ENCODE results near the gene CLASRP.

Gene CLASRP

DNA sequence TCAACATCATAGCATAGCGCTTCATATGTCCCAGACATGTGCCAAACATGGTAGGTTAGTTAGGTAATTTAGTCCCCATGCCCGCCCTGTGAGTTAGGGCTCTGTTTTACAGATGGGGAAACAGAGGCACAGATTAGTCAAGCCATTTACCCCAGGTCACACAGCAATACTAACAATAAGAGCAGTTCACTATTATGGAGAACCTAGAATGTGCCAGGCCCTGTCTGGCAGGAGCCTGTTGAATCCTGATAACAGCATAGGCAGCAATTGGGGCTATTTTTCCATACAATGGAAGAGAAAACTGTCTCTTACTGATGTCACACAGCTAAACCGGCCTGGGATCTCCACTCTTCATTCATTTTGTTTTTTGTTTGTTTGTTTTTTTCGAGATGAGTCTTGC is 47.6 kb downstream of the CLASRP start:
- Mint-ChIP-seq H3K36me3 (peaks cover 15% of the 10 kb centered on the region), H3K4me3 (no peak overlapping the region), H3K27me3 (no peaks in the 10 kb centered on the region), H3K9me3 (no peaks in the 10 kb centered on the region), H3K27ac (no peak overlapping the region), H3K4me1 (peaks cover 37% of the 10 kb centered on the region)

DNA sequence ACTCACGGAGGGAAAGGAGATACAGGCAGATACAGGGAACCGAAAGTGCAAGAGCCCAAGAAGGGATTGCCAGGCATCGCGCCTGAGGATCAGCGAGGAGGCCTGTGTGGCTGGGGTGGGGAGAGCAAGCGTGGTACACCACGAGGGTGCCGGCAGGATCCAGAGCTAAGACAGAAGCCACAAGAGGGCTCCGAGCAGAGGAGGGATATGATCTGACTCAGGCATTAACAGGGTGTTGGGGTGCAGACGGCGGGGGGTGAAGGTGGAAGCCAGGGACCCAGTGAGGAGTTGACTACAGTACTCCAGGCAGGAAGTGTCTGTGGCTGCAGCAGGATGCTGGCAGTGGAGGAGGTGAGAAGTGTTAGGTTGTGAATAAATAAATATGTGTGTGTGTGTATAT is 48.7 kb downstream of the CLASRP start:
- Mint-ChIP-seq H3K27ac (peak overlapping the region; percentile 92), H3K36me3 (peaks cover 11% of the 10 kb centered on the region), H3K27me3 (no peaks in the 10 kb centered on the region), H3K4me1 (peaks cover 35% of the 10 kb centered on the region), H3K9me3 (no peaks in the 10 kb centered on the region), H3K4me3 (peak overlapping the region; percentile 70)

DNA sequence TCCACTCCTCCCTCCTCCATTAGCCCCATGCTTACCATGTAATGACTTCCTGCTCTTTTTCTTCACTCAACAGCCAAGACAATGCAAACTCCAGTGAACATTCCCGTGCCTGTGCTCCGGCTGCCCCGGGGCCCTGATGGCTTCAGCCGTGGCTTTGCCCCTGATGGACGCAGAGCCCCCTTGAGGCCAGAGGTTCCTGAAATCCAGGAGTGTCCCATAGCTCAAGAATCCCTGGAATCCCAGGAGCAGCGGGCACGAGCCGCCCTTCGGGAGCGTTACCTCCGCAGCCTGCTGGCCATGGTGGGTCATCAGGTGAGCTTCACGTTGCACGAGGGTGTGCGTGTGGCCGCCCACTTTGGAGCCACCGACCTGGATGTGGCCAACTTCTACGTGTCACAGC is 51.2 kb downstream of the CLASRP start:
- H3K27me3 Mint-ChIP-seq = no peaks in the 10 kb centered on the region
- H3K27ac Mint-ChIP-seq = no peak overlapping the region
- H3K4me1 Mint-ChIP-seq = peaks cover 55% of the 10 kb centered on the region
- no peak overlapping the region for H3K4me3 Mint-ChIP-seq
- peaks cover 16% of the 10 kb centered on the region for H3K36me3 Mint-ChIP-seq
- H3K9me3 Mint-ChIP-seq = no peaks in the 10 kb centered on the region

DNA sequence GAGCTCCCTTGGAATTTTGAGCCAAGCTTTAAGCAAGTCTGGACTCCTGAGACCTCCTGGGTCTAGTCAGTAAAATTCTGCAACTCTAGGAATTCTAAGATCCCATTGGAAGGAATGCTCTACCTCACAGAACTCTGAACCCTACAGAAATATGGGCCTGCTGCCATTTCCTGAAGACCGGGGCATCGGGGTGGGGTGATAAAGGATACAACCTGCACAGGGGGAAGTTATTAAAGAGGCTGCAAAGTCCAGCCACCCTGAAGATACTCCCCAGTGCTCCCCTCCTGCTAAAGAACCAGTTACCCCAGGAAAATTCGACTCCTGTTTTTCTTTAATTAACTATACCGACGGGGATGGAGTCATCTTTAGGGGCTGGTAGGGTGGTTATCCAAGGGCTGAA is 51.8 kb downstream of the CLASRP start:
- Mint-ChIP-seq H3K9me3 (no peaks in the 10 kb centered on the region), H3K4me3 (no peak overlapping the region), H3K27ac (no peak overlapping the region), H3K27me3 (no peaks in the 10 kb centered on the region), H3K36me3 (peaks cover 16% of the 10 kb centered on the region), H3K4me1 (peaks cover 57% of the 10 kb centered on the region)

DNA sequence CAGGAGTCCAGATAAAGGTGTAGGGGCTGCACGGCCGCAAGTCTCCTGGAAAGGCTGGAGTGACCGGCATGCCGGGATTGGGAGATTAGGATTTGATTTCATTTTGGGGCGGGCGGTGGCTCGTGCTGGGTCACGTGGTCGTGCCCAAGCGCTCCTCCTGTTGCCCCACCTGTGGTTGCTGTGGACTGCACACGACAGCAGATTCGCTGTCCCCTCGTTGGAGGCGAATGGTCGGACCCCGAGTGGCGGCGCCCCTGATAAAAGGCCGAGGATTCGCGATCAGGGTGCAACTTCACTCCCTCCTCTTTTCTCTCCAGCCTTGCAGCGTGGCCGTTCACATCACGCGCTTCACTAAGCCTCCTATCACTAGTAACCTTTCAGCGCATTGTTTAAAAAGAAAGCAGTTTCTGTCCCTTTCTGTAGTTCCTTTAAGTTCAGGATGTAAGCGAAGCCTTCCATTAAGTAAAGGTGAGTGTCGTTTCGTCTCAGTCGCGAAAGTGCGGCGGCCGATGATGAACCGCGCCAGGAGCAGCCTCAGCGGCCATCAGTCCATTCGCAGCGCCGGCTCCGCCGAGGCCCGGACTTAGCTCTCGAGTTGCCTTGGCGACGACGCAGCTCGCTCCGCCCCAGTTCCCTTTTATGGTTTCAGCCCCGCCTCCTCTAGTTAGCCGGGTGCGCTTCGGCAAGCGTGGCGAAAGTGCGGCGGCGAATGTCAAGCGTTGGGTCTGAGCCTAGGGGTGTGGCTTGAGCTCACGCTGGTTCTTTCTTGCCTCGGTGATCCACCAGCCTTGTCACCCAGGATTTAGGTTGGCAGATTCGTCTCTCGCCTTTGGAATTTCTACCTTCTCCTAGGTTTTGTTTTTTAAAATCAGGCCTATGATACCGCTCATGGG is 52.4 kb downstream of the CLASRP start:
- Mint-ChIP-seq H3K27me3 (no peaks in the 10 kb centered on the region), H3K27ac (peak overlapping the region; percentile 99), H3K4me1 (peaks cover 63% of the 10 kb centered on the region), H3K4me3 (peak overlapping the region; percentile 95), H3K9me3 (no peaks in the 10 kb centered on the region), H3K36me3 (peaks cover 16% of the 10 kb centered on the region)

DNA sequence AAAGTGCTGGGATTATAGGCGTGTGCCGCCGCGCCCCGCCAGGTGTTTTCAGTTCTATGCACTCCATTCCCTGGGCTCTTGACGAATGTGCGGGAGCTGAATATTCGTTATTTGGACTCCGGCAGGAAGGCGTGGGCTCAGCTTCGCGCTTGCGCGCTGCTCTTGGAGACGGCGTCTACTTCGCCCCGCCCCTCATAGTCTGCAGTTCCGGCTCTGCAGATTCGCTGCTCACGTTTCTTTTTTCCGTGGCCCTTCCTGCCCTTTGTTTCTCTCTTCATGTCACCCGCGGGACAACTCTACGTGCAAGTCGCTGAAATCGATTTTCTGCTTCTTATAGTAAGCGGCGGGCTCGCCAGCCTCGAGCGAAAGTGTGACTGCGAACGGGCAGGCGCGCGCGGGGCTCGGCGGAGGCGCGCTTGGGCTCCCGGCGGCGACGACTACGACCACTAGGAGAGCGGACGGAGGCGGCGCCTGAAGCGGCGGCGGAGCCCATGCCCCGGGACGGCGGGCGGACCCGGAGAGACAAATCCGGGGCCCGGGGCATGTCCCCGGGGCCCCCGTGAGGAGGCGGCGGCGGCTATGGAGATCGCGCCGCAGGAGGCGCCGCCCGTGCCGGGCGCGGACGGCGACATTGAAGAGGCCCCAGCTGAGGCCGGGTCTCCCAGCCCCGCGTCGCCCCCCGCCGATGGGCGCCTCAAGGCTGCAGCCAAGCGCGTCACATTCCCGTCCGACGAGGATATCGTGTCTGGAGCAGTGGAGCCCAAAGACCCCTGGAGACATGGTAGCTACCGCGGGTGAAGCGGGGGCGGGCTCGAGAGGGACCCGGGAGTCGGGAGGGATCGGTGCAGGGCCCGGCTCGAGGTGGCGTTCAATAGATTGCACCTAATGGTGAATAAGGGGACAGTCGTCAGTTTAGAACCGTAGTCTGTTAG is 54.2 kb downstream of the CLASRP start, which contains the start of gene PPP1R37:
Gene PPP1R37 (plus strand): TSS at position 433 of the 932 bp plus-strand sequence. CDS start 147 bp downstream, at position 580.
- H3K27me3 Mint-ChIP-seq = no peaks in the 10 kb centered on the region
- H3K27ac Mint-ChIP-seq = peak within 1 kb of the TSS; percentile 99
- H3K4me3 Mint-ChIP-seq = peak within 1 kb of the TSS; percentile 95
- no peaks in the 10 kb centered on the region for H3K9me3 Mint-ChIP-seq
- H3K36me3 Mint-ChIP-seq = peaks cover 11% of the 10 kb centered on the region
- peaks cover 71% of the 10 kb centered on the region for H3K4me1 Mint-ChIP-seq

DNA sequence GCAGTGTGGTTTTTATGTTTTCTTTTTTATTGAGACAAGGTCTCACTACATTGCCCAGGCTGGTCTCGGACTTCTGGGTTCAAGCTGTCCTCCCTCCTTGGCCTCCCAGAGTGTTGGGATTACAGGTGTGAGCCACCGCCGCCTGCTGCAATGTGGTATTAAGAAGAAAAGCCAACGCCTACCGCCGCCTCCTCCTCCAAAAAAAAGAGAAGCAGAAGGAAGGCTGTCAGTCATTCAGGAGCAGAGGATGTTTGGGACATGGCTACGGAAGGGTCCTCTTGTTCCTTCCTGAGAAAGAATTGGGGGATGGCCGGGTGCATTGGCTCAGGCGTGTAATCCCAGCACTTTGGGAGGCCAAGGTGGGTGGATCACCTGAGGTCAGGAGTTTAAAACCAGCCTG is 55.3 kb downstream of the CLASRP start:
- Mint-ChIP-seq H3K27me3 (no peaks in the 10 kb centered on the region), H3K4me3 (peak overlapping the region; percentile 95), H3K4me1 (peaks cover 75% of the 10 kb centered on the region), H3K27ac (peak overlapping the region; percentile 92), H3K9me3 (no peaks in the 10 kb centered on the region), H3K36me3 (peaks cover 11% of the 10 kb centered on the region)

DNA sequence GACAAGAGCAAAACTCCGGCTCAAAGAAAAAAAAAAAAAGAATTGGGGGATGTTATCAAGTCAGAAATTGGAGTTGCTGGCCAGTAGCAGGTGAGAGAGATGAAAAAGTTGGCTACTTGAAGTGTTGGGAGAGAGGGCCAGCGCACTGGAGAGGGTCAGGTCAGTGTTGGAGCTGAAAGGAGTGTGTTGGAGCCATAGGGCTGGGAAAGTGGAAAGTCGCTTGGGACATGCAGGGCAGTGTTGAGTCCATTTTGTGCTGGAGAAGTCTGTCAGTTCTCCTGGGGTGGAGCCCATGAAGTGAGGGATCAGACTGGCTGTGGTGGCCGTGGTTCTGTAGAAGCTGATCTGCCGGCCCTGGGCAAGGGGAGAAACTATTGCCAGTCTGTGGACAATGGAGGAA is 55.9 kb downstream of the CLASRP start:
- Mint-ChIP-seq H3K27ac (no peak overlapping the region), H3K4me3 (peak overlapping the region; percentile 95), H3K36me3 (peaks cover 11% of the 10 kb centered on the region), H3K9me3 (no peaks in the 10 kb centered on the region), H3K4me1 (peaks cover 77% of the 10 kb centered on the region), H3K27me3 (no peaks in the 10 kb centered on the region)

DNA sequence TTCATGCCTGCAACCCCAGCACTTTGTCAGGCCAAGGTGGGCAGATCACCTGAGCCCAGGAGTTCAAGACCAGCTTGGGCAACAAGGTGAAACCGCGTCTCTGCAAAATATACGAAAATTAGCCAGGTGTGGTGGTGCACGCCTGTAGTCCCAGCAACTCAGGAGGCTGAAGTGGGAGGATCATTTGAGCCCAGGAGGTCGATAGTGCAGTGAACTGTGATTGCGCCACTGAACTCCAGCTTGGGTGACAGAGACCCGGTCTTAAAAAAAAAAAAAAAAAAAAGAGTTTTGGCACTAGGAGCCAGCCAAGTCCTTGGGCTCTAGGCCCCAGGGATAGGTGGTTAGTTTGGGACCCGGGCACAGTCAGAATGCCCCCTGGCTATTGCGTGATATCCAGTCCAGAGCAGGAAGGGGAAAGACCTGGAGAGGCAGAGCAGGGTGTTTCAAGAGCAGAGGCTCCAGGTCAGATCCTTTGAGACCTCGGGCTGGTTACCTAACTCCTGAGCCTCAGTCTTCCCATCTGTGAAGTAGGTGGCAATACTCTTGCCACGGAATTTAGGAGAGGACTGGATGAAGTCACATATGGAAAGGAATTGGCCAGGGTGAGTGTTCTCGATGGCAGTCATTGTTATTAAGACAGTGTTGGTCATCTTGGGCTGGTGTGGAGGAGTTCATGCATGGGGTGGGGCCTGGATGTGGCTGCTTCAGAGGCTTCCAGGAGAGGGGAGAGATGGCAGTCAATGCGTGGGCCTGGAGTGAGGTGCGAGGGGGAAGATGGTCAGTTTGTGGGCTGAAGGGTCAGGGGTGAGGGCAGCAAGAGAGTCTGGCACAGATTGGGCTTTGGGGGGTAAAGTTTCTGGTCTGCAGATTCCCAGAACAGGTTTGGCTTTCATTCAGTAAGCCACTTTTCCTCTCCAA is 56.9 kb downstream of the CLASRP start:
- Mint-ChIP-seq H3K4me3 (peak overlapping the region; percentile 43), H3K4me1 (peaks cover 78% of the 10 kb centered on the region), H3K27ac (peak overlapping the region; percentile 43), H3K36me3 (peaks cover 11% of the 10 kb centered on the region), H3K27me3 (no peaks in the 10 kb centered on the region), H3K9me3 (no peaks in the 10 kb centered on the region)

DNA sequence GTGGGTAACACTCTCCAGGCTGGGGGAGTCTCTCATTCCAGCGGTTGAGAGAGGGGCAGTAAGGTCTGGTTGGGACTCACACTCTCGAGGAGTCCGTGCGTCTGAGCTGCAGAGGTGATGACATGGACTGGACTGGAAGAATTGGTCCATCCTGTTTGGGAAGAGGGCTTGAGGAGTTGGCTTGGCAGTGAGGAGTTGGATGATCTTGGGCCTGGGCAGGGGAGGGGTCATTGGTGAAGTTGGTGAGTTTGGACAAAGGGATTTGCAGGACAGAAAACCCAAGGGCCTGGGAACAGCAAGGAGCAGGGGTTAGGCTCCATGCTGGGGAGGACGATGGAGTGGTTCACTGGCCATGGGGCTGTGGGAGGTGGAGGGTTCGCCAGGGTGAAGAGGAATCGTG is 57.9 kb downstream of the CLASRP start:
- Mint-ChIP-seq H3K4me1 (peaks cover 82% of the 10 kb centered on the region), H3K36me3 (peaks cover 7% of the 10 kb centered on the region), H3K27me3 (no peaks in the 10 kb centered on the region), H3K4me3 (peak overlapping the region; percentile 43), H3K9me3 (no peaks in the 10 kb centered on the region), H3K27ac (peak overlapping the region; percentile 24)

DNA sequence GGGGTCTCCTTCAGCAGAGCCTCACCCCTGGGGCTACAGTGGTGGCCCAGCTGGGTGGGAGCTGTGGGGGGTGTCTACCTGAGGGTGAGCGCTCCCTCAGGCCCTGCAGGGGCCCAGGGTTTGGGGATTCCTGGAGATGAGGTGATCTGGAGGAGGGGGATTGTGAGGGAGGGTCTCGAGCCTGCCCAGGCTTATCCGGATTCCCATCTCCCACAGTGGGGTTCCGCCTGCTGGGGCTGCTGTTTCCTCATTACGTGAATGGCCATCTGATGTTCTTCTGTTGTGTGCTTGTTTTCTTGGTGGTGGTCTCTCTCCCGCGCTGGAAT is 58.6 kb downstream of the CLASRP start:
- no peaks in the 10 kb centered on the region for H3K9me3 Mint-ChIP-seq
- H3K27ac Mint-ChIP-seq = peak overlapping the region; percentile 63
- no peaks in the 10 kb centered on the region for H3K27me3 Mint-ChIP-seq
- H3K4me3 Mint-ChIP-seq = peak overlapping the region; percentile 62
- H3K36me3 Mint-ChIP-seq = peaks cover 5% of the 10 kb centered on the region
- H3K4me1 Mint-ChIP-seq = peaks cover 83% of the 10 kb centered on the region

DNA sequence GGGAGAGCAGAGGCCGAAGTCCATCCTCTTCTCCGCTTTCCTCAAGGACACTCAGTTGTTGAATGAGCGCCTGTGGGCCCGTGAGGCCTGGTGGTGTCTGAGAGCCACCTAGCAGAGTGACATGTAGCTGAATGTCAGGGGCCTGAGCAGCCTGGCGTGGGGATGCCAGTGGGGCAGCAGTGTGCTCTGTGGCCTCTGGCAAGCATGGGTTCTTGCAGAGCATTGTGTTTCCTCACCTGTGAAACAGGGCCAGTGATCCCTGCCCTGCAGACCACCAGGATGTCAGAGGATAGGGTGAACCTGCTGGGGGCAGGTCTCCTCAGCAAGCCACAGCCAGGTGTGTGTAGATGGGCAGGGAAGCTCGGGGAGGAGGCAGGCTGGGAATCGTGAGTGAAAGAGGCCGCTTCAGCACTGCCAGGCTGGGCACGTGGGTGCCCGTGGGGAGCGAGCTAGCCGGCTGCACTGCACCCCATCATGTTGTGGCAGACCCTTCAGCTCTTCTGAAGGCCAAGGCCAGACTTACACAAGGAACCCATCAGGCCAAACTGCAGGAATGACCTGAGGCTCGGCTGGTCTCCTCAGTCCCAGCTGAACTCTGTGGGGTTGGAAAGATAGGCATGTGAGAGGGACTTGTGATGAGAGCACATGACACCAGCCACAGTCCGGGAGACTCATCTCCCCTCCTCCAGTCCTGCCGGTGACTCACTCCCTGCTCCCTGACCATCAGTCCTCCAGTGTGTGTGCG is 59.1 kb downstream of the CLASRP start:
- Mint-ChIP-seq H3K36me3 (peaks cover 5% of the 10 kb centered on the region), H3K27ac (peak overlapping the region; percentile 63), H3K9me3 (no peaks in the 10 kb centered on the region), H3K4me1 (peaks cover 83% of the 10 kb centered on the region), H3K27me3 (no peaks in the 10 kb centered on the region), H3K4me3 (peak overlapping the region; percentile 62)

DNA sequence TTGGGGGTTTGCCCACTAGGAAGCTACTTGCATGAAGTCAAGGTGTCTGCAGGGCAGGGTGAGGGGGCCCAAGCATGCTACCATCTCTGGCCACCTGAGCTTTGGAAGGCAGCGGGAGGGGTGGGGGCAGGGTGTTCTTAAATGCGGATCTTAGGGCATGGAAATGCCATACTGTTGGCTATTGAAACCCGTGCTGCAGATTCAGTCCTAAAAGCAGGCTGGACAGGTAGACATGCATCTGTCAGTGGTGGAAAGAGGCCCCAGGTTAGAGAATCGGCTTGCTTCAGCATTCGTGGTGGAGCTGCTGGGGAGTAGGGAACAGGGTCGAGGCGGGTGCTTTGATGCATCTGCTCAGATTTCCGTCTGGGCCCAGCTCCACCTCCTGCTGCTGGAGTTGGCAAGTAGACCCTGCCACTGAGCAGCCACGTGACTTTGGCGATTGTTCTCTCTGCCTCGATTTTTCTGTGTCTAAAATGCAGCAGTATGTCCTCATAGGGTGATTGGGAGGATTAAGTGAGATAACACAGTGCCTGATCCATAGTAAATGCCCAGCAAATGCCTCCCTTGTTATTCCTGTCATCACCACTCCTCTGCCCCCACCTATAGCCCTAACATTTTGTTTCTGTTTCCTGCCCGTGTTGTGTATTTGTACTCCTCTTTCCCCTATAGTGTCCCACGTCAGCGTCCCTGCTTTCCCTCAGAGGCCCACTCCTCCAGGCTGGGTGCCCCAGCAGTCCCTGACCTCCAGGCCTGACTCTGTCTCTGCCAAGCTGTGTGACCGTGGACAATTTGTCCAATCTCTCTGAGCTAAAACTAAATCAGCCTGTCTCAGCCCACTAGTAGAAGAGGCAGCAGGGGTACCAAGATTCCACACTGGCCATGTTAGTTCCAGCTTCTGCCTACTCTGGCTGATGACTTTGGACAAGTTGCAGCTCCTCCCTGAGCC is 59.9 kb downstream of the CLASRP start:
- Mint-ChIP-seq H3K4me1 (peaks cover 87% of the 10 kb centered on the region), H3K9me3 (no peaks in the 10 kb centered on the region), H3K36me3 (peaks cover 2% of the 10 kb centered on the region), H3K27me3 (no peaks in the 10 kb centered on the region), H3K4me3 (no peak overlapping the region), H3K27ac (peak overlapping the region; percentile 19)

All from activated naive CD4-positive, alpha-beta T cell treated with anti-CD3 and anti-CD28 coated beads, Interleukin-2, amount 50 U/mL, for 24 hours (primary cell).